NCI-H2227 treated with DMSO at 0.1 percent for 48 hours (cell line): ENCODE data around the gene HDGF.

Experiments
- DNase-seq: peaks from one replicate; lab custom pipeline; 2025; lab: John Stamatoyannopoulos, UW

HDGF gene

GRCh38 chr1:156751451-156751756 is at the start of gene HDGF:
HDGF (minus strand) TSS chr1:156751675; CDS start chr1:156751429, 246 bp downstream.
- DNase-seq = no peak

- DNase-seq = peak; percentile 66
Observed at GRCh38 chr1:156797212-156797871, 45.9 kb upstream of the HDGF start.

GRCh38 chr1:156796340-156797097 is 45.0 kb upstream of the HDGF start:
- DNase-seq = no peak

- no peak for DNase-seq
Observed at GRCh38 chr1:156795787-156796186, 44.3 kb upstream of the HDGF start.

GRCh38 chr1:156795374-156795733 is 43.9 kb upstream of the HDGF start:
- DNase-seq = no peak

- DNase-seq = no peak
Observed at GRCh38 chr1:156794506-156795373, 43.3 kb upstream of the HDGF start.

- DNase-seq = no peak
Observed at GRCh38 chr1:156789621-156790318, 38.3 kb upstream of the HDGF start.

DNA sequence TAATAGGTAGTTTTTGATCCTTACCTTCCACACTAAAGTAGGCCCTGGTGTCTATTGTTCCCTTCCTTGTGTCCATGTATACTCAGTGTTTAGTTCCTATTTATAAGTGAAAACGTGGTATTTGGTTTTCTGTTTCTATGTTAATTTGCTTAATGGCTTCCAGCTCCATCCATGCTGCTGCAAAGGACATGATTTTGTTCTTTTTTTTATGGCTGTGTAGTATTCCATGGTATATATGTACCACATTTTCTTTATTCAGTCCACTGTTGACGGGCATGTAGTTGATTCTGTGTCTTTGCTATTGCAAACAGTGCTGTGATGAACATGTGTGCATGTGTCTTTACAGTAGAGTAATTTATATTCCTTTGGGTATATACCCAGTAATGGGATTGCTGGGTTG is 36.7 kb upstream of the HDGF start:
- no peak for DNase-seq

DNA sequence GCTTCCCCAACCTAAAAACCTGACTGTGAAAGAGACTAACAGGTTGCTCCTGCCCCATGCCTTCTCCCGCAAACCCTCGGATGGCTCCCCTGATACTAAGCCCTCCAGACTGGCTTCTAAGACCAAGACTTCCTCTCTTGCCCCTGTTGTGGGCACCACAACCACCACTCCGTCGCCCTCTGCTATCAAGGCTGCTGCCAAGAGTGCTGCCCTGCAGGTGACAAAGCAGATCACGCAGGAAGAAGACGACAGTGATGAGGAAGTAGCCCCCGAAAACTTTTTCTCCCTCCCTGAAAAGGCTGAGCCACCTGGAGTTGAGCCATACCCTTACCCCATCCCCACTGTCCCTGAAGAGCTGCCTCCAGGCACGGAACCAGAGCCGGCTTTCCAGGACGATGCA is 35.2 kb upstream of the HDGF start:
- no peak for DNase-seq

- no peak for DNase-seq
Observed at GRCh38 chr1:156785458-156785857, 34.0 kb upstream of the HDGF start.

DNA sequence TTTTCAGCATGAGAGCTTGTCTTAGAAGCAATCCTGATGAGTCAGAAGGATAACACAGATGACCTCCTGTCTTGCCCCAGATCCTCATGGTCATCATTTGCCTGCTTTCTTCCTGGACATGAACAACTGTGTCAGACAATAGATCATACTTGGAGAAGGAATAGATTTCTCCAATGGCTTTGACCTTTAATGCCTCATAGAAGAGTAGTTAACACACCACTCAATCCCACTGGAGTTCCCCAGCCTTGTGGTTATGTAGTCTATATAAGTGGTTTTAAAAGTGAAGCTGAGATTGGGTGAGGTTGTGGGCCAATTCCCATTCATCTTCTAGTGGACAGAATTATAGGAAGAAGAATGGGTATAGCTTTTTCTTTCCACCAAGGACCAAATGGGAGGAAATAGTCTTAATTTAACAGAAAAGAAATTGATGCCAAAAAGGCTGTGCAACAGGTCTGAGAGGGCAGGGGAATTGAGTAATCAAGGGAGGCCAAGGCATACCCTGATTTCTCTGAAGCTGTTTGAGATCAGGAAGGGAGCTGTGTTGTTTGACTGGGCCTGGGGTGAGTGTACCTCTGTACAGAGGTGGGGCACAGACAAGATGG is 30.2 kb upstream of the HDGF start:
- no peak for DNase-seq

DNA sequence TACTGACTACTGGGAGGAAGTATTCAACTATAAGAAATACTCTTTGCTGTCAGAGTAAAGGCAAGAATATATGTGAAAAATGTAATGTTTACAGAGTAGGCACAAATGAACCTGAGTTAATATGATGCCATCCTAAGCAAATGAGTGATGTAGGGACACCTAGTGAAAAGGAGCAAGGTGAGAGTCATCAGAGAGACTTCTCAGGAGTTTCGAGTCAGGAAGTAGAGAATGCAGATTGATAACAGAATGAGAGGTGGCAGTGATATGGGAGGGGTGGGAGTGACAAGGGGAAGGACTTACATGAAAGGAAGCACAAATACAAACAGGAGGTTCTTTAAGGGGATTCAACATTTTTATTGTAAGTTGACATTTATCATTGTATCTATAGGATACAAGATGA is 26.1 kb upstream of the HDGF start:
- DNase-seq = no peak

DNA sequence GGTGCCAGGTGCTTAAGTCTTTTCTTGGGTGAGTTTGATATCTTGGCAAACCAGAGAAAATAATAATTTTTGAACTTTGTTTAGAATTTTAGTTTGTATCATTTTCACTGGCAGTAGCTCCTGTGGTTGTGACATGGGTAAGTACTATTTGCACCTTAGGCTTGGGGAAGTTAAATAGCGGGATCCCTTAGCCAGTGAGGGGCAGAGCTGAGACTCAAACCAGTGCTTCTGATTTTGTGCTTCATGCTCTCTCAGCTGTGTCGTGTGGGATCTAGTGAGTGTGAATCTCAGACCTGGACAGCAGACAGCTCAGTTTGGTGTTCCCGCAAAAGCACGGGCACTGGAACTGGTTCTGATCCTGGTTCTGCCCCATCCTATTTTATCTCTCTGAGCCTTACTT is 25.5 kb upstream of the HDGF start:
- no peak for DNase-seq

DNA sequence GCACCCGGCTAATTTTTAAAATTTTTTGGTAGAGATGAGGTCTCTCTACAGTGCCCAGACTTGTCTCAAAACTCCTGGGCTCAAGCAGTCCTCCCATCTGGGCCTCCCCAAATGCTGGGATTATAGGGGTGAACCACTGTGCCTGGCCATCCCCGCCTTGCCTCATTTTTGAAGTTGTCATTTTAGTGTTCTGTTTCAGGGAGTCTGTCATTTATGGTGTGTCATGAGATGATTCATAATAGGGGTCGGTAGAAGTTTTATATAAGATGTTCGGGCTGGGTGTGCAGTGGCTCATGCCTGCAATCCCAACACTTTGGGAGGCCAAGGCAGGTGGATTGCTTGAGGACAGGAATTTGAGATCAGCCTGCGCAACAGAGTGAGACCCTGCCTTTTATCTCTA is 24.3 kb upstream of the HDGF start:
- no peak for DNase-seq

- no peak for DNase-seq
Observed at GRCh38 chr1:156773607-156774006, 22.1 kb upstream of the HDGF start.

DNA sequence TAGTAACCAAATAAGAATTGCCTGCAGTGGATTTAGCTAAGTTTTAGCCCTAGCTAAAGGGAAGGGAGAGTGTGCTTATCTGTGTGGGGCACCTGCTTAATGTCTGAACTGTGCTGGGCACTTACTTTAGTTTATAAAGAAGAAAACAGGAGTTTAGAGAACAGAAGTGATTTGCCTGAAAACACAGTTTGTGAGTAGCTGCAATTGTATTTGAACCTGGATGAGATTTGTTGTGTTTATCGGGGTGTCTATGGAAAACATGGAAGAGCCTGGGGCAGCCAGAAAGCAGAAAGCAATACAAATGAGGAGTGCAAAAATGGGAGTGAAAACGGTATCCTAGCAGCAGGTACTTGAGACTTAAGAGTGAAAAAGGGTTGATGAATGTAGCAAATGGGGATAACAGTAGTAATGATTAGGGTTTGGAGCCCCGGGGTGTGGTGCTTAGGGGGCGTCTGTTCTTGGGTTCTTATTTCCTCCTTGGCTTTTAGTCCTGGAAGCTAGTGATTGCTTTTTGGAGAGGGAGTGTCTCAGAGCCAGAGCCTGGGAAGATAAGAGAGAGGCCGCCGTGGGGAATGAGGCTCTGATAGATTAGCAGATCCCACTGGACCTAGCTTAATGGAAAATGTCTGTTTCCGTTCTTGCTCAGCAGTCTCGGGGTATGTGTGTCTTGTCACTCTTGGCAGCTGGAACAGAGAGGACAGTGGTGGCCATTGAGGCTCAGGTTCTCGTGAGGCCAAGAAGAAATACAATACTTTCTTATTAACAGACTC is 21.4 kb upstream of the HDGF start:
- no peak for DNase-seq

GRCh38 chr1:156772222-156772621 is 20.7 kb upstream of the HDGF start:
- no peak for DNase-seq

DNA sequence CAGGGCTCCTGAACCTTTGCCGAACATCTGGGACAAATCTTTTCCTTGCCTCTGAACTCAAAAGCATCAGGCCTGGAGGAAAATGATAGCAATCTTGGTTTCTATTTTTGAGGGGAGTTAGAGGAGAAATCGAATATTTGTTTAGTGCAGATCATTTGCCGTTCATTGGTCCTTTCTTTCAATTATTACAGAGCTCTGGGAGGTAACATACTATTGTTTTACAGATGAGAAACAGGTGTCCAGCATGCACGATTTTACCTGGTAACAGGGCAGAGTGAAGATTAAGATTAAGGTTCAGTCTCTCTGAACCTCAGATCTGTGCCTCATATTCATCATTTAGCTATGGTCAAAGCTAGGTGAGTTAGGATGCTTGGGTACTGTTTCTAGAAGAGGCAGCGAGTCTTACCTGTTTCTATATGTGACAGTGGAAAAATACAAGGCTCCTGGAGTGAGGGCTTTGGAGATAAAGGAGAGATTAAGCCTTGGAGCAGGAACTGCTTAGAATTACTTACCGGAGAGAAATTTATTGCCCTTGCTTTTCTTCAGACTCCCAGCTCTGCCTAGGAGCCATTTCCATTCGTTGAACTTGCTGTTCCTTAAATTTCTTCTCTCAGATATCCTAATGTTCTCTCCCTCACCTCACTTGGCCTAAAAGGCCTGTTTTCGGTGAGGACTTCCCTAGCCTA is 17.3 kb upstream of the HDGF start:
- no peak for DNase-seq

DNA sequence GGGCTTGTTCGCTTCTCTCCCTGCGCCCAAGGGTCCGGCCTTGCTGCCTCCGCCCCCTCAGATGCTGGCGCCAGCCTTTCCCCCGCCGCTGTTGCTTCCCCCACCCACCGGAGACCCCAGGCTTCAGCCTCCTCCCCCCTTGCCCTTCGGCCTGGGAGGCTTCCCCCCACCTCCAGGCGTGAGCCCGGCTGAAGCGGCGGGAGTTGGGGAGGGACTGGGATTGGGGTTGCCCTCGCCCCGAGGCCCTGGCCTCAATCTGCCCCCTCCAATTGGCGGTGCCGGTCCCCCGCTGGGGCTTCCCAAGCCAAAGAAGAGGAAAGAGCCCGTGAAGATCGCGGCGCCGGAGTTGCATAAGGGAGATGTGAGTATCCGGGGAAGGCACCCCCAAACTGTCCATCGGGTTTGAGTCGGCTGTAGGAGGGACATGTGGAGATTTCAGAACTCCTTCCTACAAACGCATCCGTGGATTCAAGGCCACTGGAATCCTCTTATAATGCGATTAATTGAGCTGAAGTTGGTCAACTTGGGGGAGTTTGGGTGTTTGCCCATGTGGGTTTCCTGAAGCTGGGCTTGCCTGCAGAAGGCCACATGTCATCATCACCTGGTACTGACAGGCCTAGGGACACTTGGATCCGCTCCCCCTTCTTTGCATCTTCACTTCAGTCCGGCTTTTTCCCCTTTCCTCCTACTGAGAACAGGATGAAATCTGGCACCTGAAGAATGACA is 16.6 kb upstream of the HDGF start:
- DNase-seq = no peak
